NCI-H2196 treated with DMSO at 0.1 percent for 48 hours (cell line): Measurements from ENCODE around the gene GTF2H2C.
"Not testable (repeated sequence)": the region's sequence is repeated elsewhere in the genome, so short reads cannot be mapped to it uniquely, and the experiment has no call there.

Experiments used
- DNase-seq: peaks from one replicate; lab custom pipeline; 2025; ENCODE audit not compliant: unreplicated experiment; lab: John Stamatoyannopoulos, UW

Gene GTF2H2C

GRCh38 chr5:69559908-69560330 lies at the start of gene GTF2H2C:
TSS of gene GTF2H2C (plus strand) at chr5:69560191. CDS start at chr5:69565133, 4,942 bp downstream.
- not testable (repeated sequence) for DNase-seq

GRCh38 chr5:69510694-69511093 lies 49.3 kb upstream of the GTF2H2C start:
- no peak for DNase-seq

- no peak for DNase-seq
Measured at GRCh38 chr5:69512740-69513260, 47.2 kb upstream of the GTF2H2C start.

- DNase-seq: not testable (repeated sequence)
Measured at GRCh38 chr5:69515570-69515969, 44.4 kb upstream of the GTF2H2C start.

GRCh38 chr5:69516769-69517168 lies 43.2 kb upstream of the GTF2H2C start:
- no peak for DNase-seq

GRCh38 chr5:69517763-69518212 lies 42.2 kb upstream of the GTF2H2C start:
- peak; percentile 37 for DNase-seq

GRCh38 chr5:69519285-69519684 lies 40.7 kb upstream of the GTF2H2C start:
- DNase-seq: no peak

- no peak for DNase-seq
Measured at GRCh38 chr5:69522035-69522434, 38.0 kb upstream of the GTF2H2C start.

GRCh38 chr5:69525490-69525889 lies 34.5 kb upstream of the GTF2H2C start:
- no peak for DNase-seq

GRCh38 chr5:69526660-69527059 lies 33.3 kb upstream of the GTF2H2C start:
- no peak for DNase-seq

- DNase-seq: no peak
Measured at GRCh38 chr5:69527128-69527770, 32.7 kb upstream of the GTF2H2C start.

GRCh38 chr5:69528035-69528434 lies 32.0 kb upstream of the GTF2H2C start:
- DNase-seq: no peak

- no peak for DNase-seq
Measured at GRCh38 chr5:69528609-69529008, 31.4 kb upstream of the GTF2H2C start.

GRCh38 chr5:69530561-69531405 lies 29.2 kb upstream of the GTF2H2C start:
- DNase-seq: no peak

- no peak for DNase-seq
Measured at GRCh38 chr5:69531406-69531801, 28.6 kb upstream of the GTF2H2C start.

- not testable (repeated sequence) for DNase-seq
Measured at GRCh38 chr5:69537911-69538310, 22.1 kb upstream of the GTF2H2C start.

- not testable (repeated sequence) for DNase-seq
Measured at GRCh38 chr5:69538735-69539134, 21.3 kb upstream of the GTF2H2C start.

GRCh38 chr5:69541347-69541746 lies 18.6 kb upstream of the GTF2H2C start:
- not testable (repeated sequence) for DNase-seq

- DNase-seq: not testable (repeated sequence)
Measured at GRCh38 chr5:69542838-69543618, 17.0 kb upstream of the GTF2H2C start.

- DNase-seq: not testable (repeated sequence)
Measured at GRCh38 chr5:69544602-69545001, 15.4 kb upstream of the GTF2H2C start.
